CD4-positive, alpha-beta T cell treated with Interferon gamma for 1 hour (primary cell): Measurements from ENCODE around the gene EFNA2.

Source experiments
- DNase-seq: peaks from one replicate; pipeline ENCODE4 v3.0.0-alpha.2; 2020

The EFNA2 gene

DNA sequence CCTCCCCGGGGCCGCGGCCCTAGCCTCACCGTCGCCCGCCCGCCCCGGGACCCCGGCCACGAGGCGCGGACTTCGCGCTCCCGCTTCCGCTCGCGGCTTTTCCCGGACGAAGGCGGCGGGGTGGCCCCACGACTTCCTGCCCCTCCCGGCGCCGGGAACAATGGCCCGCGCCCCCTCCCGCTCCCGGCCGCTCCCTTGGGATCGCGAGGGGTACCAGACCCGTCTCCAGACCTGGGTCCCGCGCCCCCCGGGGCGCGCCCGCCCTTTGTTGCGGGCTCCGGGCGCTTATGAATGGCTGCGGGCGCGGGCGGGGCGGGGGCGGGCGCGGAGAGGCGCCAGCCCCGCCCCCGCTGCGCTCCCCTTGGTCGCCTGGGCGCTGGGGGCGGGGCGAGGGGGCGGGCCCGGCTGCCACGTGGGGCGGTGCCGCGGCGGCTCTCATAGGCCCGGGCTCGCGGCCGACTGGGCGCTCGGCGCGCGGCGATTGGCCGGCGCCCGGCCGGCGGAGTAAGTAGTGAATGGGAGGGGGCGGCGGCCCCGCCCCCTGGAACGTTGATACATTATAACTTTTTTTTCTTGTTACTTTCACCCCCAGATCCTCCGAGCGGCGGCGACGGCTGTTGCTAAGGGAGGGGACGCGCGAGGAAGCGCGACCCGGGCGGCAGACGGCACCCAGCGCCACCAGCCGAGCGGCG, 36.2 kb upstream of the EFNA2 start:
- DNase-seq = peak; percentile 96

DNA sequence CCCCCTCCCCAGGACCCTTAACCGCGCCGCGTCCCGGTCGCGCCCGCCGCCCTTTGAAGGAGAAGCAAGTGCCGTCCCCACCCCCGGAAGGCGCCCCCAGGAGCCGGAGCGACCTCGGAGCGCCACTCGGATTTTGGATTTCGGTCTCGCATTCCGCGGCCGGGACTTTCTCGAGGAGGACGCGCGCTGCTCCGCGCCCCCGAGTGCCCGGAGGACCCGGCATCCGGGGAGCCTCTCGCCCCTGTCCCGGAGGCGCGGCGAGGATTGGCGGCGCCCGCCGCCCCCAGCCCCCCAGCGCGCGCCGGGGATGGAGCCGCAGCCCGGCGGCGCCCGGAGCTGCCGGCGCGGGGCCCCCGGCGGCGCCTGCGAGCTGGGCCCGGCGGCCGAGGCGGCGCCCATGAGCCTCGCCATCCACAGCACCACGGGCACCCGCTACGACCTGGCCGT, 35.7 kb upstream of the EFNA2 start:
- no peak for DNase-seq

DNA sequence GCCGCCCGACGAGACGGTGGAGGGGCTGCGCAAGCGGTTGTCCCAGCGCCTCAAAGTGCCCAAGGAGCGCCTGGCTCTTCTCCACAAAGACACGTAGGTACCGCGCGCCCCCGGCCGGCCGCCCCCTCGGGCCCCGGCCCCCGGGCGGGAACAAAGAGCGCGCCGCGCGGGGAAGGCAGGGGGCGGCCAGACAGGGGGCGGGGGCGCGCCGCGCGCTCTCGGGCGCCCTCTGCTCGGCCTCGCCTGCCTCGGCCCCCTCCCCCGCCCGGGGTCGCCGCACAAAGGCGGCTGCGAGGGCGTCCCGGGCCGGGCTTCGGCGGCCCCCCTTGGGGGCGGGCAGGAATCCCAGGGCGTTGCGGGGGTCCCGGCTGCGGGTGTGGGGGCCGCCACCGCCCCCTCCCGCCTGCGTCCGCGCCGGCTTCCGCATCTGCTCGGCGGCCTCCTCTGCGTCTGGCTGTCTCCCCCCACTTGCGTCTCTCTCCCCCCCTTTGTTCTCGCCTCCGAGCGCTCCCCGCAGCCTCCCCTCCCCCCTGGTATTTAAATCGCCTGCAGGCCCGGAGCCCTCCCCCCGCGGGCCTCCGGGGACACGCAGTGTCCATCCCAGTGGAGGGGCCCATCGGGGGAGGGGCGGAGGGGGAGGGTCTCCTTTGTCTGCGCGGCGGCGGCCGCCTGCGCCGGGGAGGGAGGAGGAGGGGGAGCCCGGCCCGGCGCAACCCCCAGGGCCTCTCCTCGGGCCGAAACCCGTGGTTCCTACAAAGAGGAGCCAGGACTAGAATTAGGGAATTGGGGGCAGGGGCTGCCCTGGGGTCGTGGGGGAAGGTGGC, 35.0 kb upstream of the EFNA2 start:
- peak; percentile 66 for DNase-seq

DNA sequence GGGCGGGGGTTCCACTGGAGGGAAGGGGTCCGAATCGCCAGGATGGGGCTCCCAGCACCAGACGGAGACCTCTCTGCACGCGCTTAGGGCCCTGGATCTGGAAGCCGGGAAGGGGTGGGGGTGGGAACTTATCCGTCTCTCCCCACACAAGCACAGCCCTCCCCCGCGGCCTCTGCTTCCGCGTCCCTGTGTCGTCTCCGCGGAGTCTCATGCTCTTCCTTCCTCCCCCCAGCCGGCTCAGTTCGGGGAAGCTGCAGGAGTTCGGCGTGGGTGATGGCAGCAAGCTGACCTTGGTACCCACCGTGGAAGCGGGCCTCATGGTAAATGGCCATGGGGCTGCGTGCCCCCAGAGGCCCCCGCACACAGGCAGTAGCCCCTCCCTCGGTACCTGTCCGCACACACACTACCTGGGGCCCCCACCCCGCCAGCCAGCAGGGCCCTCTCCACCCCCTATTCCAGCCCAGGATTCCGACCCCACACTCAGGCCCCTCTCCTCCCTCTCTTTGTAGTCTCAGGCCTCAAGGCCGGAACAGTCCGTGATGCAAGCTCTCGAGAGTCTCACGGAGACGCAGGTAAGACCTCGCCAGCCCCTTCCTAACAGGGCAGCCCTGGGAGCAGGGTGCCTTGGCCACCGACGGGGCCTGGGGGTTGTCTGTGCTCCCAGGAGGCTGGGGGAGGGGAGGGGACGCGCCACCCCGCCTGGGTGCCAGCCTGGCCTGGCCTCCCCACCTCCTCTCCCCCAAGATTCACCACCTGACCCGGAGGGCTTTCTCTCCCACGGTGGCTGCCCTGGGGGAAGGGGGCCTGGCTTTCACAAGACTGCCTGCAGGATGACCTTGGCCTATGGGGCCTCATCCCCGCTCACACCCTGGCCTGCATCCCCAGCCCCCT, 34.1 kb upstream of the EFNA2 start:
- DNase-seq = peak; percentile 58

DNA sequence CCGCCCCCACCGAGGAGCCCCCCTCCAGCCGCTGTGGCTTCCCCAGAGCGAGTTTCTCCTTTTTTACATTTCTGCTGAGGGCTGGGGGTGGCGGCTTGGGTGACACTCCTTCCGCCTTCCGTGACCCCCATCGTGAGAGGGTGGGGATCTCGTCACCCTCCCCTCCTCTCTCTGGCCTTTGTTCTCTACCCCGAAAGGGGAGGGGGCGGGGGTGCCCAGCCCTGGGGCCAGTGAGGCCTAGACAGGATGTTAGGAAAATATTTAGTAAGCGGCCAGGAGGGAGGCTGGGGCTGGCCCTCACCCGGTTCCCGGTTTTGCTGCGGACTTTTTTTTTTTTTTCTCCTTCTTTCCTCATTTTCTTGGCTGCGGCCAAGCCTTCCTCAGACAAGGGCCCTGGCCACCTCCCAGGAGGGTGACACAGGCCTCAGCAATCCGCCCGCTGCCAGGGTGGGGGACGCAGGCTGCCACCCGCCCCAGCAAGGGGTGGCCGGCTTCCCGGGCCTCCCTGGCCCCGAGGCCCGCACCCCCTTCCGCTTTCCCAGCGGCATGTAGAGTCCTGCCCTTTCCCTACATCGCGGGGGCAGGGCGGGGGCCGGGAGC, 33.4 kb upstream of the EFNA2 start:
- DNase-seq = peak; percentile 87

DNA sequence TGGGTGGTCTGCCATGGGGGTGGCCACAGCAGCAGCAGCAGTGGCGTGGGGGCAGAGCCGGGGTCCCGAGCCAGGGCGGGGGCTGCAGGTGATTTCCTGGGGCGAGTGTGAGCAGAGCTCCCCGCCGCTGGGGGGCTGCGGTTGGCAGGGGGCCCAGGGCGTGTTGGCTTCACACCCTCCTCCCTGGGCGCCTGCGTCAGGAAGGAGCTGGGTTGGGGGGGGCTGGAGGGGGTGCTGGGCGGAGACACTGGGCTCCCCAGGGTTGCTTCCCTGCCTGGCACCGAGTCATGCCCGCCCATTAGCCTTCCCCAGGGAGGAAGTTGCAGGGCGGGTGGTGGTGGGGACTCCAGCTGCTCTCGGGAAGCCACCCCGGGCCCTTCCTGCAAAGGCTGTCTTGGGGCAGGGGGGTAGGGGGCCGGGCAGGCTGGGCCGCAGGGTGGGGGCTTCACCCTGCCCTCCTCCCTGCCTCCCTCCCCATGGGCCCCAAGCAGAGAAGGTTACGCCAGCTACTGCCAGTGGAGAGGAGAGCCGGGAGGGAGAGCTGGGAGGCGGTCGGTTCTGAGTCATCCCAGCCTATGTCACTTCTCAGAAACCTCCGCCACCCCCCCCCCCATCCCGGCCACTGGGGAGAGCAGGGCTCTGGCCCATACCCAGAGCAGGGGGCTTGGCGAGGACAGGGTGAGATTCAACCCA, 32.7 kb upstream of the EFNA2 start:
- DNase-seq = peak; percentile 87

DNA sequence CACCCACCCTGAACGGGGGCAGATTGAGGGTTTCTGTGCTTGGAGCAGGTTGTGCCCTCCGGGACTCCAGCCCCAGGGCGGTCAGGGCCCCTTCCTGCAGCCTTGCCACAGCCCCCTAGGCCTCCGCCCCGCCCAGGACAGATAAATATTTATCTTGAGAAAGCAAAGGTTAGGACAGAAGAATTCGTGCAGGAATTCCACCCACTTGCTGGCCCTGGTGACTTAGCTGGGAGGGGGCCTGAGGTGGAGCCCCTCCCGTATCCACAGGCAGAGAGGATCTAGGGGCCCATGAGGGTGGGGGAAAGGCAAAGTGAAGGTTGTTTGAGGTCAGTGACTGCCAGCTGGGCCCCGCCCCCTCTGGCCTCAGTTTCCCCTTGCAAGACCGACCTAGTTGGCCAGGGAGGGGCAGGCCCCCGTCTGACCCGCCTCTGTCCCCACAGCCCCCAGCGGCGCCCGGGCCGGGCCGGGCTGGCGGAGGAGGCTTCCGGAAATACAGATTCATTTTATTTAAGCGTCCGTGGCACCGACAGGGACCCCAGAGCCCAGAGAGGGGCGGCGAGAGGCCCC, 32.1 kb upstream of the EFNA2 start:
- no peak for DNase-seq

DNA sequence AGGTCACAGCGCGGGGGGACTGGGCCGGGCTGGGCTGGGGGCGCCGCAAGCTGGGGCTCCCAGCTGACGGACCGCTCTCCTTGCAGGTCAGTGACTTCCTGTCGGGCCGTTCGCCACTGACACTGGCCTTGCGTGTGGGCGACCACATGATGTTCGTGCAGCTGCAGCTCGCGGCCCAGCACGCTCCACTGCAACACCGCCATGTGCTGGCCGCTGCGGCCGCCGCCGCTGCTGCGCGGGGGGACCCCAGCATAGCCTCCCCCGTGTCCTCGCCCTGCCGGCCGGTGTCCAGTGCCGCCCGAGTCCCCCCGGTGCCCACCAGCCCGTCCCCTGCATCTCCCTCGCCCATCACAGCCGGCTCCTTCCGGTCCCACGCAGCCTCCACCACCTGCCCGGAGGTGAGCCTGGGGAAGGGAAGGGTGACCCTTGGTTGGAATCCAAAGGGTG, 31.6 kb upstream of the EFNA2 start:
- no peak for DNase-seq

DNA sequence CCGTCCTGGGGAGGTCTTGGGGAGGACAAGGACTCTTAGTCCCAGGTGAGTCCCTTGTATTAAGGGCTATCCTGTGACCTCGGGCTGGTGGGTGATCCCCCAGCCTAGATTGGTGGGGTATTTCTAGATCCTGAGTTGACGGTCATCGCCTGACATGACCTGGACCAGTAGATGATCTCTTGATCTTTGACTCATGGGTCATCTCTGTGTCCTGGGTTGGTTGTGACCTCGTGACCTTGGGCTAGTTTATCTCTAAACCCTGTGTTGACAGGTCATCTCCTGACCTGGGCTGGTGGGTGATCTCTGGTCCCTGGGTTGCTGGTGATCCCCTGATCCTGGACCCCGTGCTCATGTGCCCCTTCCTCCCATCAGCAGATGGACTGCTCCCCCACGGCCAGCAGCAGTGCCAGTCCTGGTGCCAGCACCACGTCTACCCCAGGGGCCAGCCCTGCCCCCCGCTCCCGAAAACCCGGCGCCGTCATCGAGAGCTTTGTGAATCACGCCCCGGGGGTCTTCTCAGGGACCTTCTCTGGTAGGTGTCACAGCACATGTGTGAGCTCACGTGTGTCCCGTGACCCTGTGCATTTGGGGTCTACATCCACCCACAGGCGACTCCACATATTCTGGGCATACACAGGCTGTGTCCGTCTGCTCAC, 31.0 kb upstream of the EFNA2 start:
- no peak for DNase-seq

DNA sequence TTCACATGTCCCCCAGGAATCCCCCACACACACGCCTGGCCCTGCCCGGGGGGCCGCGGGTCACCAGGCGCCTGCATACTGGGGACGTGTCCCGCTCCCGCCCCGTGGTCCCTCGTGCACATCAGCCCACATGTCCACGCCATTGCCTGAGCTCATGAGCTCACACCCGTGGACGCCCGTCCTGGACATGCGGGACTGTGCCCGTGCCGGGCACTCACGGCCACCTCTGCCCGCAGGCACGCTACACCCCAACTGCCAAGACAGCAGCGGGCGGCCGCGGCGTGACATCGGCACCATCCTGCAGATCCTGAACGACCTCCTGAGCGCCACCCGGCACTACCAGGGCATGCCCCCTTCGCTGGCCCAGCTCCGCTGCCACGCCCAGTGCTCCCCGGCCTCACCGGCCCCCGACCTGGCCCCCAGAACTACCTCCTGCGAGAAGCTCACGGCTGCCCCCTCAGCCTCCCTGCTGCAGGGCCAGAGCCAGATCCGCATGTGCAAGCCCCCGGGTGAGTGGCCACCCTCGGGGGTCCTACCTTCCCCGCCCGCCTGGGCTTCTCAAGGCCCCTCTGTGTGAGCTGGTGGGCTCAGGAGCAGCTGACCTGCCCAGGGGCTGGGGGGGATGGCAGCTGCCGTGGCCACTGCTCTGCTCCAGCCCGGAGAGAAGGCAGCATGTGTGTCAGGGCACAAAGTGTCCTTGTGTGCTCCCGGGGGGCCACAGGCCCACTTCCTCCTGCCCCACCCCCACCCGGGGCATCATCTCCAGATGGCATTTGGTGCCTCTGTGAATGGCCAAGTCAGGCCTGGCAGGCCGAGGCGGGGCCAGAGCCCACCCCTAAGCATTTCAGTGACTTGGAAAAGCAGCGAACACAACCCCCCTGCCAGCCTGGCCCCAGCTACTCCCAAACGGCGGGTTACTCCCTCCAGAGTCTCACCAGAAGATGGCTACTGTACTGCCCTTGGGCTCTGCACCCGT, 30.2 kb upstream of the EFNA2 start:
- no peak for DNase-seq

DNA sequence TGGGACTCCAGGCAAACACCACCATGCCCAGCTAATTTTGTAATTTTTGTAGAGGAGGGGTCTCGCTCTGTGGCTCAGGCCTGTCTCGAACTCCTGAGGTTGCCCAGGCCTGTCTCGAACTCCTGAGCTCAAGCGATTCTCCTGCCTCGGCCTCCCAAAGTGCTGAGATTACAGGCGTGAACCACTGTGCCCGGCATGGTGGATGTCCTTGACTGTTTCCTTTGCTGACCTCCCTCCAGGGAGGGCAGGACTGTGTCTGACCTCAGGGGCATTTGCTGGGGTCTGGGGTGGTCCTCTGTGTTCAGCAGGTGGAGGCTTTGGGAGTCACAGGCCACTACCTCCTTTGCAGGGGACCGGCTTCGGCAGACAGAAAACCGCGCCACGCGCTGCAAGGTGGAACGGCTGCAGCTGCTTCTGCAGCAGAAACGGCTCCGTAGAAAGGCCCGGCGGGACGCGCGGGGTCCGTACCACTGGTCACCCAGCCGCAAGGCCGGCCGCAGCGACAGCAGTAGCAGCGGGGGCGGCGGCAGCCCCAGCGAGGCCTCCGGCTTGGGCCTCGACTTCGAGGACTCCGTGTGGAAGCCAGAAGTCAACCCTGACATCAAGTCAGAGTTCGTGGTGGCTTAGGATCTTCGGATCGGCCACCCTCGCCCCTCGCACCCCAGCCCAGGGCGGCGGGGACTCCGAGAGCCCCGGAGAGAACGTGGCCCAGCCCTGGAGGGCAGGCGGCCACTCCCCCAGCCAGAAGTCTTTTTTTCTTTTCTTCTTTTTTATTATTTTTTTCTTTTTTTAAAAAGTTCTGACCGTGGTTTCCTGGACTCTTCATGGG, 28.8 kb upstream of the EFNA2 start:
- no peak for DNase-seq

DNA sequence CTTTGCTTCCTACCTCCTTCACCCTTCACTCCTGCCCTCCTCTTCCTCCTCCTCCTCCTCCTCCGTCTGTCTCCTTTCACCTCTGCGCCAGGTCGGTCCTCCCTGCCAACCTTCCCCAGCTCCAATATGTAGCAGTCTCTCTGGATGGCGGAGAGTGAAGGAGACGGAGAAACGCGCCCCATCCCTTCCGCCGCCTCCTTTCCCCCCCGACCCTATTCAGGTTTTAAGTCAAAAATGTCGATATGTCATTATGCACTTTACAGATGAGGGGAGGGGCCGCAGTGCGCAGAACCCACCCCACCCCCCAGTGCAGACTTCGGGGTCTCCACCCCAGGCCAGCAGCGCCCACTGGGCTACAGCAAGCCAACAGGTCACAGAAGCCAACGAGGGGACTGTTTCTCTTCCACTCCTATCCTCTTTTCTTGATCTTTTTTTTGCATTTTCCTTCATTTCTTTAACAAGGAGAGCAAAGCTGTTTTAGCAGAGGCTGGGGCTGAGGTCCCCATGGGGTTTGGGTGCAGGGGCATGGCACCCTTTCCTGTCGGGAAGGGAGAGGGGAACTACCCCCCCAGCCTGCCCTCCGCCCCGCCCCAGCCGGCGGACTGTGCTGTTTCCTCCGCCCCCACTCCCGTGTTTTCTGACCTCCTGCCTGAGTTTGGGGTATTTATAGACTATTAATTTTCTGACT, 28.1 kb upstream of the EFNA2 start:
- no peak for DNase-seq

DNA sequence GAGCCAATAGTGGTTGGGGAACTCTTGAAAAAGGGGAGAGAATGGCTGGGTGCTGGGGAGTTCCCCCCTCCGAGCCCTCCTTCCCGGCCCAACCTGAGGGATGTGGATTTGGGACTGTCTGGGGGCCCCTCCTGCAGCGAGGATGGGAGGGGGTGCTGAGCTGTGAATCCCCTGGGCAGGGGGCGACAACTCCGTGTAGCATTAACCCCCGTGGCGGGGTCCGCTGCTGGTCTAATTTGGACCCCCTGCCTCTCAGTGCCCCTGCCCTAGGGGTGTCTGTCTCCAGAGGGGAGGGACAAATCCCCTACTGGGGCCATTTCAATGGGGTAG, 27.5 kb upstream of the EFNA2 start:
- DNase-seq = no peak

DNA sequence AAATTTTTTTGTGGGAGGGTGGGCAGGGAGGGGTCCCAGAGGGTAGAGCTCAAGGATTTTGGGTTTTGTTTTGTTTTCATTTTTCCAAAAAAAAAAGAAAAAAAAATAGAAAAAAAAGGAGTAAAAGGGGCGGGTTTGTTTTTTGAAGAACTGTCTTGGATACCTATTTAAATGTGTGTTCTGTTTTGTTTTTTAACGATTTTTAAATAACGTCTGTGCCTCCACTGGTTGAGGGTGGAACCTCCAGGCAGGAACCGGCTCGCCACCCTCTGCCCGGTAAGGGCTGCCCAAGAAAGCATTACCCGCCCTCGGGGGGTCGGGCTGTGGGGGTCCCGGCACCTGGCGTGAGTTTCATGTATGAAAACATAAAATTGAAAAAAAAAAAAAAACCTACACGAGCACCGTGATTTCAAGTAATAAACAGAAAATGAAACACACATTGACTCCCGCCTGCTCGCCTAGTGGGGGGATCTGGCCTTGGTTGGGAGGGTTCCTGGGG, 26.9 kb upstream of the EFNA2 start:
- no peak for DNase-seq

DNA sequence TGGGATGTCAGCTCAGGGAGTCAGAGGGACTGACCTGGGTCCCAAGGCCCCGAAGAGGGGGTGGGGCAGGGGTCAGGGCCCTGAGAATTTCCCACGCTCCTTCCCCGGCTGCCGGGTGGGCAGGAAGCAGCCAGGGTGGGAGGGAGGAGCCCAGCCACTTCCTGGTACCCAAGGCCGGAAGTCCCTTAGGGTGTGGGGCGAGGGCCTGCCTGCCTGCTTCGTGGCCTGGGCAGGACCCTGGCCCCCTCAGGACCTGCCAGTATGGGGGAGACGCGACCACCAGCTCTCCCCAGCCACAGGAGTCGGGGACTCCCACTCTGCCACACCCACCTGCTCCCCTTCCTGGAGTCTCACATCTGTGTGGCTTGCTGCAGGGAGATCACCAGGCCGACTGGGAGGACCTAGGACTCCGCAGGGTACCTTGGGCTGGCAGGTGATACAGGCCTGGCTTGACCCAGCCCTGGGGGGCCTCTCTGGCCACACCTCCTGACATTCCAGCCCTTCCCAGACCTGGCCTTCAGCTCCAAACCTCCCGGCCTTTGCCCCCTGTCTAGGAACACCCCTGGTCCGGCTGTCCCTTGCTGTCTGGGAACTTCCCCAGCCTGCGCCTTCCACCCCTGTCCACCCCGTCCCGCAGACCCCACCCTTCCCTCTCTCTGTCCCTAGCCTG, 26.3 kb upstream of the EFNA2 start:
- DNase-seq = peak; percentile 84

DNA sequence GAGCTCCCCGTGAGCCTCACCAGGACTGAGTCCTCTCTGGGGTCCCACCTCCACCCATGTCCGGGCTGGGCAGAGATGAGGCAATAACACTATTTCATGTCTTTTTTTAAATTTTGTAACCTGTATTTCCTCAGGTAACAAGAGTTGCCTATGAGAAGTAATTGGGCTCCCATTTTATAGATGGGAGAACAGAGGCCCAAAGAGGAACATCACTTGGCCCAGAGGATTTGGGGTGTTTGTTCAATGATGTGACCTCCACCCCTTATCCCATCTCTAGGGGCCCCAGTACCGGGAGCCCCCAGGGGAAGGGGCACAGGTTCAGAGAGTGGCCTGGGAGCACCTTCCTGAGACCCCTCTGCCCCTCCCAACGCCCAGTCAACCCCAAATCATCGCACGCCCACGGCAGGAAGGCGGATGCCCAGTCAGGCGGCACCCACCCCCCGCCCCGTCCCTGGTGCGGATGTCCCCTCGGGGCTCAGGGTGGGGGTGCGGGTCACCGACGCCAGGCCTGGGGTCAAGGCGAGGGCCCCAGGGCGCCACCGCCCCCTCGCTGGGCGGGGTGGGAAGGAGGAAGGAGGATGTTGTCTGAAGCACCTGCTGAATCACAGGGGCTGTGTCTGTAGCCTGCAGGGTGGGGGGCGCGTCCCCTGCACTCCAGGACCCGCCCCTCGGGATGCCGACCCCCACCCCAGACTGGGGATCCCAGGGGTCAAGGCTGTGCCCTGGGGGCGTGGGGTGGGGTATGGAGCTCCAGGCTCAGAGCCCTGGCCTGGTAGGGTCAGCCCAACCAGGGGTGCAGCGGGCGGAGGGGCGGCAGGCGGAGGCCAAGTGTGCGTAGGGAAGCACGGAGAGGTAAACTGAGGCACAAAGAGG, 25.6 kb upstream of the EFNA2 start:
- peak; percentile 80 for DNase-seq
